Adipocyte (in vitro differentiated cells): ENCODE measurements around the gene GPC1.

Experiments
- DNase-seq: peaks from one replicate; pipeline ENCODE4 v3.0.0-alpha.2; 2015; ENCODE audit warnings: low read depth
- H3K27me3 ChIP-seq: replicated peaks from 2 replicates; pipeline ENCODE4 v1.7.0; 2013; ENCODE audit warnings: mild to moderate bottlenecking, low read length, moderate library complexity; ENCODE audit not compliant: control insufficient read depth, insufficient read depth
- H3K36me3 ChIP-seq: 2 replicates; pipeline ENCODE4 v1.7.0; 2013; ENCODE audit warnings: low read length, mild to moderate bottlenecking, moderate library complexity; ENCODE audit not compliant: control insufficient read depth, insufficient read depth, severe bottlenecking
- H3K4me1 ChIP-seq: 2 replicates; pipeline ENCODE4 v1.7.0; 2013; ENCODE audit warnings: mild to moderate bottlenecking, low read length, moderate library complexity; ENCODE audit not compliant: control insufficient read depth, insufficient read depth
- H3K4me3 ChIP-seq: 2 replicates; pipeline ENCODE4 v1.7.0; 2013; ENCODE audit warnings: mild to moderate bottlenecking, low read length, moderate library complexity
- H3K9ac ChIP-seq: 2 replicates; pipeline ENCODE4 v1.7.0; 2013; ENCODE audit warnings: mild to moderate bottlenecking, low read length, moderate library complexity
- H3K9me3 ChIP-seq: 2 replicates; pipeline ENCODE4 v1.7.0; 2013; ENCODE audit warnings: mild to moderate bottlenecking, low read length, moderate library complexity; ENCODE audit not compliant: control insufficient read depth

Gene GPC1

GRCh38 chr2:240405684-240406313, 29.7 kb upstream of the GPC1 start:
- no peaks in the 10 kb centered on the region for H3K4me1 ChIP-seq
- no peaks in the 10 kb centered on the region for H3K36me3 ChIP-seq
- no peak for DNase-seq
- H3K9ac ChIP-seq, result no peak overlapping the region
- peaks cover 30% of the 10 kb centered on the region for H3K27me3 ChIP-seq
- no peaks in the 10 kb centered on the region for H3K9me3 ChIP-seq
- H3K4me3 ChIP-seq, result no peak overlapping the region

GRCh38 chr2:240407090-240407489, 28.4 kb upstream of the GPC1 start:
- H3K4me1 ChIP-seq, result no peaks in the 10 kb centered on the region
- peaks cover 20% of the 10 kb centered on the region for H3K27me3 ChIP-seq
- no peak overlapping the region for H3K4me3 ChIP-seq
- DNase-seq, result no peak
- H3K9me3 ChIP-seq, result no peaks in the 10 kb centered on the region
- no peaks in the 10 kb centered on the region for H3K36me3 ChIP-seq
- H3K9ac ChIP-seq, result no peak overlapping the region

GRCh38 chr2:240410004-240410403, 25.5 kb upstream of the GPC1 start:
- H3K36me3 ChIP-seq, result no peaks in the 10 kb centered on the region
- H3K9ac ChIP-seq, result no peak overlapping the region
- DNase-seq, result no peak
- H3K4me1 ChIP-seq, result peaks cover 3% of the 10 kb centered on the region
- H3K27me3 ChIP-seq, result peaks cover 8% of the 10 kb centered on the region
- H3K4me3 ChIP-seq, result no peak overlapping the region
- no peaks in the 10 kb centered on the region for H3K9me3 ChIP-seq

- DNase-seq, result no peak
- H3K36me3 ChIP-seq, result no peaks in the 10 kb centered on the region
- H3K27me3 ChIP-seq, result peaks cover 8% of the 10 kb centered on the region
- H3K4me1 ChIP-seq, result peaks cover 3% of the 10 kb centered on the region
- no peak overlapping the region for H3K4me3 ChIP-seq
- H3K9me3 ChIP-seq, result no peaks in the 10 kb centered on the region
- no peak overlapping the region for H3K9ac ChIP-seq
Measured at GRCh38 chr2:240410808-240411207, 24.7 kb upstream of the GPC1 start.

GRCh38 chr2:240411261-240412160, 24.0 kb upstream of the GPC1 start:
- DNase-seq, result no peak
- Histone ChIP-seq H3K4me1 (peaks cover 3% of the 10 kb centered on the region), H3K36me3 (no peaks in the 10 kb centered on the region), H3K4me3 (no peak overlapping the region), H3K27me3 (peaks cover 8% of the 10 kb centered on the region), H3K9ac (no peak overlapping the region), H3K9me3 (no peaks in the 10 kb centered on the region)

GRCh38 chr2:240412211-240412861, 23.1 kb upstream of the GPC1 start:
- H3K9ac ChIP-seq, result no peak overlapping the region
- no peaks in the 10 kb centered on the region for H3K9me3 ChIP-seq
- H3K36me3 ChIP-seq, result no peaks in the 10 kb centered on the region
- peak; percentile 12 for DNase-seq
- H3K27me3 ChIP-seq, result peaks cover 8% of the 10 kb centered on the region
- peaks cover 3% of the 10 kb centered on the region for H3K4me1 ChIP-seq
- H3K4me3 ChIP-seq, result no peak overlapping the region

- Histone ChIP-seq H3K9me3 (no peaks in the 10 kb centered on the region), H3K4me1 (peaks cover 3% of the 10 kb centered on the region), H3K9ac (no peak overlapping the region), H3K36me3 (no peaks in the 10 kb centered on the region), H3K27me3 (peaks cover 8% of the 10 kb centered on the region), H3K4me3 (no peak overlapping the region)
- no peak for DNase-seq
Measured at GRCh38 chr2:240412975-240413812, 22.3 kb upstream of the GPC1 start.

- H3K36me3 ChIP-seq, result no peaks in the 10 kb centered on the region
- H3K9me3 ChIP-seq, result peaks cover 4% of the 10 kb centered on the region
- no peak overlapping the region for H3K4me3 ChIP-seq
- no peak for DNase-seq
- no peak overlapping the region for H3K9ac ChIP-seq
- H3K27me3 ChIP-seq, result peaks cover 8% of the 10 kb centered on the region
- peaks cover 3% of the 10 kb centered on the region for H3K4me1 ChIP-seq
Measured at GRCh38 chr2:240413813-240414429, 21.5 kb upstream of the GPC1 start.

- no peak overlapping the region for H3K9ac ChIP-seq
- H3K4me3 ChIP-seq, result no peak overlapping the region
- peaks cover 3% of the 10 kb centered on the region for H3K4me1 ChIP-seq
- peaks cover 12% of the 10 kb centered on the region for H3K9me3 ChIP-seq
- no peaks in the 10 kb centered on the region for H3K36me3 ChIP-seq
- no peak for DNase-seq
- H3K27me3 ChIP-seq, result peaks cover 3% of the 10 kb centered on the region
Measured at GRCh38 chr2:240416821-240417220, 18.6 kb upstream of the GPC1 start.

GRCh38 chr2:240418311-240418710, 17.2 kb upstream of the GPC1 start:
- peaks cover 22% of the 10 kb centered on the region for H3K9me3 ChIP-seq
- no peak overlapping the region for H3K9ac ChIP-seq
- no peaks in the 10 kb centered on the region for H3K36me3 ChIP-seq
- peaks cover 3% of the 10 kb centered on the region for H3K27me3 ChIP-seq
- H3K4me1 ChIP-seq, result no peaks in the 10 kb centered on the region
- no peak for DNase-seq
- H3K4me3 ChIP-seq, result no peak overlapping the region
